BJ (cell line): Measurements from ENCODE around the gene RTF1. TPM values are rescaled to one million over a fixed set of nuclear protein-coding genes. Genes with fewer than 3 reads are reported as not detected.
"Not testable (repeated sequence)": the region's sequence is repeated elsewhere in the genome, so short reads cannot be mapped to it uniquely, and the experiment has no call there.

Source experiments
- CTCF ChIA-PET: fragments of 350-600 bp; formaldehyde crosslinking; extraction: SDS; loops from one replicate; lab custom pipeline; 2021; ENCODE audit warnings: antibody characterized with exemption, inconsistent platforms; lab: Yijun Ruan, JAX
- POLR2A ChIA-PET: fragments of 300-600 bp; sonication (Branson Sonifier 250); formaldehyde crosslinking; extraction: SDS; loops from one replicate; lab custom pipeline; 2021; ENCODE audit warnings: antibody characterized with exemption; lab: Charles Lee
- DNase-seq: peaks from one replicate; pipeline ENCODE4 v3.0.0-alpha.2; 2011; ENCODE audit warnings: low read depth
- H3K27me3 ChIP-seq: 2 replicates; pipeline ENCODE4 v1.6.0; 2011; ENCODE audit warnings: low read length; ENCODE audit not compliant: control insufficient read depth, insufficient read depth
- H3K36me3 ChIP-seq: 2 replicates; pipeline ENCODE4 v1.5.1; 2011; ENCODE audit warnings: low read length; ENCODE audit not compliant: control insufficient read depth, insufficient read depth
- H3K4me3 ChIP-seq: 2 replicates; pipeline ENCODE4 v1.5.1; 2011; ENCODE audit warnings: low read depth, mild to moderate bottlenecking, control low read depth, low read length
- CTCF ChIP-seq: IDR thresholded peaks from 2 replicates; pipeline ENCODE4 v1.5.1; 2011; ENCODE audit warnings: low read depth, mild to moderate bottlenecking, control low read depth, inconsistent platforms, low read length, moderate library complexity; ENCODE audit not compliant: insufficient read depth
- polyA plus RNA-seq: library from polyadenylated mRNA; depleted of rRNA; stranded (reverse); fragments of >200 nt; gene quantifications from 2 replicates; pipeline ENCODE4 v1.2.3, GENCODE V29; 2011

The RTF1 gene
- polyA plus RNA-seq, 1 experiment, result 22.6 TPM

GRCh38 chr15:41437448-41437847, 20.6 kb downstream of the RTF1 start:
- Histone ChIP-seq H3K36me3 (peaks cover 2% of the 10 kb centered on the region; the same call in 1 of the 2 replicates), H3K27me3 (no peaks in the 10 kb centered on the region), H3K4me3 (no peak overlapping the region)
- POLR2A ChIA-PET, result no interaction called here
- no peak for TF ChIP-seq CTCF
- CTCF ChIA-PET, result interaction anchor here (0.6 to 1.4 kb wide), 2 partner anchors 16 to 28 kb away, joined by 3 to 4 read pairs; no protein-coding TSS in a partner anchor
- DNase-seq, result no peak

- Histone ChIP-seq H3K4me3 (no peak overlapping the region), H3K36me3 (peaks cover 2% of the 10 kb centered on the region; the same call in 1 of the 2 replicates), H3K27me3 (no peaks in the 10 kb centered on the region)
- CTCF ChIA-PET, result no interaction called here
- TF ChIP-seq CTCF, result no peak
- no peak for DNase-seq
- POLR2A ChIA-PET, result no interaction called here
Observed at GRCh38 chr15:41438206-41438605, 21.3 kb downstream of the RTF1 start.

GRCh38 chr15:41438745-41439144, 21.9 kb downstream of the RTF1 start:
- H3K4me3 ChIP-seq, CTCF ChIA-PET, POLR2A ChIA-PET, H3K36me3 ChIP-seq, H3K27me3 ChIP-seq, DNase-seq: not testable (repeated sequence)

- Histone ChIP-seq H3K4me3 (no peak overlapping the region), H3K36me3 (peaks cover 3% of the 10 kb centered on the region), H3K27me3 (no peaks in the 10 kb centered on the region)
- TF ChIP-seq CTCF, result no peak
- no peak for DNase-seq
- POLR2A ChIA-PET, result no interaction called here
- CTCF ChIA-PET, result interaction anchor here (0.8 kb wide), 1 partner anchor 23 kb away, joined by 3 read pairs; no protein-coding TSS in a partner anchor
Observed at GRCh38 chr15:41443275-41443674, 26.4 kb downstream of the RTF1 start.

- Histone ChIP-seq H3K27me3 (no peaks in the 10 kb centered on the region), H3K36me3 (peaks cover 3% of the 10 kb centered on the region), H3K4me3 (no peak overlapping the region)
- no peak for DNase-seq
- CTCF ChIA-PET, result no interaction called here
- TF ChIP-seq CTCF, result no peak
- POLR2A ChIA-PET, result no interaction called here
Observed at GRCh38 chr15:41445399-41445798, 28.5 kb downstream of the RTF1 start.
